ENCODE results near the gene TNFRSF8. TPM values are rescaled to one million over a fixed set of nuclear protein-coding genes. Genes with fewer than 3 reads are reported as not detected.

Gene TNFRSF8
- total RNA-seq, 4 donors from 2014 or later = 1.1 to 2.6 (median 1.4) TPM

- in situ Hi-C loops (cut with MboI; ENCODE audit: low sequenced_read_pairs in 4 of 4) = no loop called here
- peak overlapping the region; percentile 76 to 88 (median 86) for H3K27ac ChIP-seq
- no peaks in the 10 kb centered on the region for H3K9me3 ChIP-seq
- no peak overlapping the region for H3K4me3 ChIP-seq
- TF ChIP-seq POLR2A (IDR thresholded peaks at IDR 0.05) (no peak), CTCF (IDR thresholded peaks at IDR 0.05 in 4 of 5, conservative IDR thresholded peaks at IDR 0.05 in 1 of 5) (no peak)
- ATAC-seq = peak in 1 of 2 donors; percentile 2
- peaks cover 0 to 4% (median 0%) of the 10 kb centered on the region in 3 donors for H3K27me3 ChIP-seq
- intact Hi-C loops (cut with DNase I; ENCODE audit: low total_unique reads) = loop anchor here (2.0 kb wide), 1 partner anchor 14 kb away; the partner anchor contains the start of gene TNFRSF1B
- no peak for DNase-seq
- H3K36me3 ChIP-seq = no peaks in the 10 kb centered on the region
- peaks cover 30 to 56% of the 10 kb centered on the region in 2 donors for H3K4me1 ChIP-seq
Measured at GRCh38 chr1:12180903-12181302, 117.8 kb downstream of the TNFRSF8 start.

- intact Hi-C loops (cut with DNase I; ENCODE audit: low total_unique reads) = loop anchor here (2.0 kb wide), 1 partner anchor 15 kb away; the partner anchor contains the start of gene TNFRSF1B
- DNase-seq = no peak
Measured at GRCh38 chr1:12181568-12181967, 118.5 kb downstream of the TNFRSF8 start.

GRCh38 chr1:12182410-12182984 lies 119.4 kb downstream of the TNFRSF8 start:
- peaks cover 0 to 4% (median 0%) of the 10 kb centered on the region in 3 donors for H3K27me3 ChIP-seq
- H3K4me1 ChIP-seq = peaks cover 38 to 70% of the 10 kb centered on the region in 2 donors
- H3K36me3 ChIP-seq = no peaks in the 10 kb centered on the region
- TF ChIP-seq POLR2A (IDR thresholded peaks at IDR 0.05) = no peak
- TF ChIP-seq CTCF (IDR thresholded peaks at IDR 0.05 in 4 of 5, conservative IDR thresholded peaks at IDR 0.05 in 1 of 5) = no peak
- no peak for ATAC-seq
- H3K9me3 ChIP-seq = no peaks in the 10 kb centered on the region
- DNase-seq = no peak
- no peak overlapping the region for H3K4me3 ChIP-seq
- H3K27ac ChIP-seq = peak overlapping the region; percentile 76 to 88 (median 86)
- in situ Hi-C loops (cut with MboI; ENCODE audit: low sequenced_read_pairs in 4 of 4) = no loop called here
- intact Hi-C loops (cut with DNase I; ENCODE audit: low total_unique reads) = no loop called here

More at GRCh38 chr1:12181568-12181967, 118.5 kb downstream of the TNFRSF8 start:
- peak overlapping the region; percentile 76 to 88 (median 86) for H3K27ac ChIP-seq
- H3K36me3 ChIP-seq = no peaks in the 10 kb centered on the region
- no peaks in the 10 kb centered on the region for H3K9me3 ChIP-seq
- H3K4me1 ChIP-seq = peaks cover 37 to 63% of the 10 kb centered on the region in 2 donors
- no peak overlapping the region for H3K4me3 ChIP-seq
- peaks cover 0 to 4% (median 0%) of the 10 kb centered on the region in 3 donors for H3K27me3 ChIP-seq
- no peak for TF ChIP-seq CTCF (IDR thresholded peaks at IDR 0.05 in 4 of 5, conservative IDR thresholded peaks at IDR 0.05 in 1 of 5)
- TF ChIP-seq POLR2A (IDR thresholded peaks at IDR 0.05) = no peak
- in situ Hi-C loops (cut with MboI; ENCODE audit: low sequenced_read_pairs in 4 of 4) = no loop called here
- no peak for ATAC-seq

GRCh38 chr1:12183095-12183794 lies 120.1 kb downstream of the TNFRSF8 start:
- Histone ChIP-seq H3K36me3 (no peaks in the 10 kb centered on the region), H3K4me1 (peaks cover 35 to 68% of the 10 kb centered on the region in 2 donors), H3K27ac (peak overlapping the region; percentile 74 to 88 (median 86)), H3K9me3 (no peaks in the 10 kb centered on the region), H3K27me3 (peaks cover 0 to 4% (median 0%) of the 10 kb centered on the region in 3 donors), H3K4me3 (no peak overlapping the region)
- ATAC-seq (no peak), DNase-seq (no peak)
- in situ Hi-C loops (cut with MboI; ENCODE audit: low sequenced_read_pairs in 4 of 4) (no loop called here), intact Hi-C loops (cut with DNase I; ENCODE audit: low total_unique reads) (no loop called here)
- no peak for TF ChIP-seq CTCF (IDR thresholded peaks at IDR 0.05 in 4 of 5, conservative IDR thresholded peaks at IDR 0.05 in 1 of 5)
- no peak for TF ChIP-seq POLR2A (IDR thresholded peaks at IDR 0.05)
